ENCODE measurements around the gene CCDC68.

CCDC68 gene

DNA sequence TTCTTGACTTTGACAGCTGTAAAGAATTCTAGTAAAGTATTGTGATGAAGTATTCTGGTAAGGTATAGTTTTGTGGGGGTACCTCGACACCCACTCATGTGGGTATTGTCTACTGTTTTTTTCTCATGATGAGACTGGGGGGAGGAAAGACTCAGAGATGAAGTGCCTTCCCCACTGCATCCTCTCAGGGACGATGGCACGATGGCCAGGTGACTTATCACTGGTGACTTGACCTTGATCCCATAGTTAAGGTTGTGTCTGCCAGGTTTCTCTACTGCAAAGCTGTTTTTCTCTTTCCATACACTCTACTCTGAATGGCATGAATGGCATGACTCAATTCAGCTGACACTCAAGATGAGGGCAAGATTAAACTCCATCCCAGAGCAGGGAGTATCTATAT, 936 bp upstream of the CCDC68 start:
- no peak for DNase-seq

GRCh38 chr18:54957996-54958395, 1.3 kb downstream of the CCDC68 start:
- DNase-seq: no peak

DNA sequence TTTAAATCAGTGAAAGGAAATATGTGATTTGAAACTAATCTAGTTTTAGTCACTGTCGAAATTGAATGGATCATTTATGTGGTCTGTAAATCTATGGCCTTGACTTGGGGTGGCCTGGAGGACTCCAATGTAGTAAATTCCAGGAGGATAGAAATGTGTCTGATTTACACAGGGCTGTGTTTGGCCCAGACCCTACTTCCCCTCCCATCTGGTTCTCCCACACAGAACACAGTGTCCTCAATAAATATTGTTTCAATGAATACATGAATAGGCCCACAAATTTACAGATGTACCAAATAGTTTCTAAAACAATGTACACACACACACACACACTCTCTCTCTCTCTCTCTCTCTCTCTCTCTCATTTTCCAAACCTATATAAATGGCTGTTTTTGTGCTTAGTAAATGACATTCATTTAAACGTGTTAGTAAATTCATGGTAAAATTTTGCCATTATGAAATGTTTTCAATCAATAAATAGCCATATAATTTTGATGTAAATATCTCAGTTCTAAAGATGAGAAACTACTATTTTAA, 1.9 kb downstream of the CCDC68 start:
- DNase-seq: no peak

- no peak for DNase-seq
Measured at GRCh38 chr18:54956506-54956905, 2.8 kb downstream of the CCDC68 start.

DNA sequence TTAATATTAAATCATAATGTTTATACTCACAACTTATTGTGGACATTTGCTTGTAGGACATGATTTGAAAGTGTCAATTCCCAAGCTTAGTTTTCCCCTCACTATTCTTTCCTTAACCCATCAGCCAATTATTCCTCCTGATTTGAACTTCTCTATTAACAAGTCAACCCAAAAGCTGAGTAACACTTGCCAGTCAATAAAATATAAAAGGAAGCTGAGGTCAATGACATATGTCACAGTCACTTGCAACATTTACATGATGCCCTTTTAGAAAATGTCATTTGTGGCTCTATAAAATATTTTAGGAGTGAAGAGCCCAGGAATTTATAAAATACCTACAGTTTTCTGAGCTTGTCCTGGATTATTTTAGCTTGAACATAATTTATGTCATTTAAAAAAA, 7.2 kb downstream of the CCDC68 start:
- no peak for DNase-seq

- DNase-seq: no peak
Measured at GRCh38 chr18:54950221-54950620, 9.0 kb downstream of the CCDC68 start.

DNA sequence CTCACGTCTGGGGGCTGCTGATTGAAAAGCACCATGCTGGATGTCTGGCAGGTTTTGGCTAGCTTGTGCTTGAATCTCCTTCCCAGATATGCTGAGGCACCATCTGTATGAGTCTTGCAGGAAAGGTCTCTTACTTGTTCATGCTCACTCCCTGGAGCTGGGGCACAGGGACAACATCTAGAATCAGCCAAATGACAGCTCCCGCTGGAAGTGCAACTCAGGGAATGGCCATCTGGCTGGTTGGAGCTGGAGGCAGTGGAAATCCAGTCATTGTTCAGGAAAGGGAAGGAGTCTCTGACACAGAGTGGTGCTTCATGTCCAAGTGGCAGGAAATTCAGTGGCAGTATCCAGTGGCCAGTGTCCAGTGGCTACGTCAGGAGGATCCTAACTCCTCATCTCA, 9.7 kb downstream of the CCDC68 start:
- no peak for DNase-seq

- DNase-seq: no peak
Measured at GRCh38 chr18:54948350-54948837, 10.9 kb downstream of the CCDC68 start.

DNA sequence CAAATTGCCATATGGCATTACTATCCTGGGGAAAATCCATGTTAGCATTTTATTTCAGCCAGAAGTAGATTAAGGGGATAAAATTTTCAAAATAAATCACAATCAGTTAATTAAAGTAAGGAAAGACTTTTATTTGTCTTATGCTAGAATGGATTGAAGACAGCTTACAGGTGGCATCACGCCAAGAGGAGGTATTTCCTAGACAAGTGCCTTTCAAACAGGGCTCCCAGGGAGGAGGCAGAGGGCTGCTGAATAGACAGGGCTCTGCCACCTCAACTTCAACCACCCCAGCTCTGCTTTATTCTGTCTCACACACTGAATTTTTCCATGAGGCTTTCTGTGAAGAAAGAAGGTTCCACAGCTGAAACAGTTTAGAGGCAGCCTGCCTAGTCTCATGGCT, 12.2 kb downstream of the CCDC68 start:
- no peak for DNase-seq

GRCh38 chr18:54946149-54946581, 13.1 kb downstream of the CCDC68 start:
- no peak for DNase-seq

GRCh38 chr18:54945576-54946125, 13.6 kb downstream of the CCDC68 start:
- no peak for DNase-seq

DNA sequence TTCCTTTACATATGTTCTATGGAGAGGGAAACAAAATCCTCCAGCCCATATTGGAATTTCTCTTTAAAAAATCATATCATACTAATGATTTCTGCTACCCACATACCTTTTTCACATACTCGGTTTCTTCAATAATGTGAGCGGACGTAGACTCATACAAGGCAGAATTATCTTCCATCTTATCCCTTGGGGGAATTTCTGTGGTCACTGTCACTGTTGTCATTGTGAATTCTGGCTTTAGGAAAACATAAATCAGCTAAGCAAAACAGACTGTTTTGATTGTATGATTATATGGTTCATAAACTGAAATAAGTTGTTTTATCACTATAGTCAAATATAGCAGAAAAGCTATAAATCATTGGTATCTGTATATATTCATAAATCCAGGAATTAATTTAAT, 16.7 kb downstream of the CCDC68 start:
- no peak for DNase-seq

GRCh38 chr18:54942144-54942543, 17.1 kb downstream of the CCDC68 start:
- DNase-seq: no peak

GRCh38 chr18:54939361-54939917, 19.8 kb downstream of the CCDC68 start:
- DNase-seq: no peak

- no peak for DNase-seq
Measured at GRCh38 chr18:54938506-54938905, 20.8 kb downstream of the CCDC68 start.

GRCh38 chr18:54932472-54932871, 26.8 kb downstream of the CCDC68 start:
- no peak for DNase-seq

DNA sequence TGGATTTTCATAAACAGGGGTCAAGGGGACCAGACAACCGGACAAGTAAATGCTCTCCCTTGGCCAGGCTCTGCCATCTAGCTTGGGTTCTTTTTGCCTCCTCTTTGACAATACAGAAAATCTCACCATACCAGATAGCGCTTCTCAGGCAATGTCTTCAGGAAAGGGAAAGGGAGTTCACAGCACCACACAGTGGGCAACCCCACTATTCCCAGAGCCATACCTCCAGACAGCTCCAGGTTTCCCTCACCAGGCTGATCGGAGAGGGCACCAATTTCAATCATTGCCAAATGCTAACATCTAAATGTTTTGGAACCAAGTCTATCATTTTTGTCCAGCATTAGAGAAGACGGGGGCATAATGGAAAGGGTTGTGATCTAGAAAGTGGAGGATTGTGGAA, 28.1 kb downstream of the CCDC68 start:
- DNase-seq: no peak

DNA sequence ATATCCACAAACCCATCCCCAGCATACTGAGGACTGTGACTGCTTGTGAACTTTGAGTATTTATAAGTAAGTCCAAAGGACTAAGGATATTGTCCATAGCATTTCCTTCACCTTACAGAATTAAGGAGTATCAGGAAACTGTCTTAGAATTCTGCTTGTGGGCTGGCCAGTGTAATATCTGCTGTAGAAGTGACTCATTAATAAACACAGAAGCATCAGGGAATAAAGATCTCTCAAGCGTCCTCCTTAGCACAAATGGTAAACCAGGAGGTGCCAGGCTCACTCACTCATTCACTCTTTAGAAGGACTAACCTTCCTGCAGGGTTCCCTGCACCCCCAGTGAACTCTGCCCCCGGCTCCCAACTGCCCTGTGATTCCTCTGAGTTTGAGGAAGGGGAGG, 31.0 kb downstream of the CCDC68 start:
- no peak for DNase-seq

- no peak for DNase-seq
Measured at GRCh38 chr18:54926593-54927325, 32.5 kb downstream of the CCDC68 start.

DNA sequence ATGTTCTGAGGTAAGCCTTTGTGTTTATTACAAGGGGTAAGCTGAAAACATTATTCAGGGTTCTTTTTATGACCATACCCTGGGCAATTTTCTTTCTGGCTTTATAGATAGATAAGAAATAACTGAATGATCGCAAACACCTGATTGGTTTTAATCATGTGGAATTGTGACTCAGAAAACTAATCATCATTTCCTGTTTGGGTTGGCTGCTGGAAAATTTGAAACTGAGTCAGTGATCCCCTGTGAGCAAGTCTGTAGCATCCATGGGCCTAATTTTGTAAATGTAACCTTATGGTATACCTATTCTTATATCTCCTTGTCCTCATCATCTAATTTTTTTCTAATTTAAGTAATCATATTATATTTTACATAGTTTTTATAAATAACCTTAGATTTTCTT, 34.3 kb downstream of the CCDC68 start:
- DNase-seq: no peak

DNA sequence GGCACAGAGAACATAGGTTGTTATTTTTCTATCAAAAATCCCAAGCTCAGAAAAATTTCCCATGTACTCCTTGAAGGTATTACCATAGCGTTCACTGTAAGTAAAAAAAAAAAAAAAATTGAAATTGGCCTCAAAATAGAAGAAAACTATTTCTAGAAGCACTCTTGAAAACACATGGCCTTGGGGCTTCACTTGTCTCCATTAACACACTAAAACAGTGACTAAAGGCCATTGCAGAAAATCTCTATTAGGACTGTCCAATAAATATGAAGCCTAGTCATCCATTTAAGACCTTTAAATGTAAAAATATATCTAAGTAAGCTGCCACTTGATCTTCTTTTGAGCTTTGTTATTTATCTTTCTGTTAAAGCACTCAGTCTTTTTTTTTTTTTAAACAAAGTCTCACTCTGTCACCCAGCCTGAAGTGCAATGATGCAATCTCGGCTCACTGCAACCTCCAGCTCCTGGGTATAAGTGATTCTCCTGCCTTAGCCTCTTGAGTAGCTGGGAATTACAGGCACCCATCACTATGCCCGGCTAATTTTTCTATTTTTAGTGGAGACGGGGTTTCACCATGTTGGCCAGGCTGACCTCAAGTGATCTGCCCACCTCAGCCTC, 35.8 kb downstream of the CCDC68 start:
- DNase-seq: no peak

DNA sequence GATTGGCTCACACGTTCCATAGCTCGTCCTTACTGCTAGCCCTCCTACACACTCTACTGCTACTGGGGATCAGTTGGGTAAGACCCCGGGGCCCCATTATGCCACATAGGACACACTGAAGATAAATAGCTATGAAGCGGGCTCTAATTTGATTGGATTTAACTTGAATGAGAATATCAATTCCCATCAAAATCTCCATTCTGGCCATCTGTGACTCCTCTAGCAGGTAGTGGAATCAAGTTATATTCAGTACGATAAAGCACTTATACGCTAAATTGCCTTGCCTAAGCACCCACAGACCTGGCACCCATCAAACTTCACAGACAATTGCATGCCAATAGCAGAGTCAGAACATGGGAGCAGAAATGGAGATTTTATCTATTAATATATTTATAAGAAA, 39.8 kb downstream of the CCDC68 start:
- no peak for DNase-seq

GRCh38 chr18:54918060-54918459, 41.2 kb downstream of the CCDC68 start:
- no peak for DNase-seq

DNA sequence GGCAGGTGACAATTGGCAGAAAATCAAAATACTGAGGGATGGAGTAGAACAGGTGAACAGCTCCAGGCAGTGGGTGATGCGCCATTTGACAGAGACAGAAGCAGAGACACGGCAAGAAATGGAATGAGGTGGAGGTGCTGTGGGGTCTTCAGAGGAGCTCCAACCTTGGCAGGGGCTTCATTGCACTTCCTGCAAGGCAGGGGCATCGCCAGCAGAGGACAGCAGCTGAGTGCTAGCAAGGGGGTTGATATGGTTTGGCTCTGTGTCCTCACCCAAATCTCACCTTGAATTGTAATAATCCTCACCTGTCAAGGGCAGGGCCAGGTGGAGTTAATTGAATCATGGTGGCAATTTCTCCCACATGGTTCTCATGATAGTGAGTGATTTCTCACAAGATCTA, 42.8 kb downstream of the CCDC68 start:
- no peak for DNase-seq
